ENCODE measurements around the gene FAM76A. TPM values are rescaled to one million over a fixed set of nuclear protein-coding genes. Genes with fewer than 3 reads are reported as not detected.
"Not testable (repeated sequence)": the region's sequence is repeated elsewhere in the genome, so short reads cannot be mapped to it uniquely, and the experiment has no call there.

The FAM76A gene
- polyA plus RNA-seq (2012; ENCODE audit: insufficient read depth, insufficient read length, low read depth) = 4.5 TPM

- peak; percentile 33 for TF ChIP-seq CTCF (IDR thresholded peaks at IDR 0.05; ENCODE audit: low read depth, low read length)
- Histone ChIP-seq H3K36me3 (no peaks in the 10 kb centered on the region), H3K4me1 (no peaks in the 10 kb centered on the region), H3K9me3 (no peaks in the 10 kb centered on the region), H3K27me3 (no peaks in the 10 kb centered on the region), H3K4me3 (ENCODE audit: low read depth, low read length) (peak within 1 kb of the TSS; percentile 72)
- DNase-seq = peak; percentile 95
Observed at GRCh38 chr1:27725374-27726172, at the start of gene FAM76A. Gene FAM76A (plus strand): TSS chr1:27725961. CDS start chr1:27726081, 120 bp downstream.

- no peak for DNase-seq
- Histone ChIP-seq H3K4me3 (ENCODE audit: low read depth, low read length) (no peak overlapping the region), H3K36me3 (no peaks in the 10 kb centered on the region), H3K9me3 (no peaks in the 10 kb centered on the region), H3K4me1 (no peaks in the 10 kb centered on the region), H3K27me3 (no peaks in the 10 kb centered on the region)
- no peak for TF ChIP-seq CTCF (IDR thresholded peaks at IDR 0.05; ENCODE audit: low read depth, low read length)
Observed at GRCh38 chr1:27676410-27676809, 49.4 kb upstream of the FAM76A start.

- Histone ChIP-seq H3K4me3 (ENCODE audit: low read depth, low read length) (no peak overlapping the region), H3K36me3 (no peaks in the 10 kb centered on the region), H3K27me3 (no peaks in the 10 kb centered on the region), H3K9me3 (no peaks in the 10 kb centered on the region), H3K4me1 (no peaks in the 10 kb centered on the region)
- DNase-seq = no peak
- TF ChIP-seq CTCF (IDR thresholded peaks at IDR 0.05; ENCODE audit: low read depth, low read length) = no peak
Observed at GRCh38 chr1:27678747-27679146, 47.0 kb upstream of the FAM76A start.

GRCh38 chr1:27680225-27680791 lies 45.5 kb upstream of the FAM76A start:
- H3K9me3 ChIP-seq; H3K27me3 ChIP-seq; H3K36me3 ChIP-seq; DNase-seq; H3K4me1 ChIP-seq; H3K4me3 ChIP-seq (ENCODE audit: low read depth, low read length): not testable (repeated sequence)

GRCh38 chr1:27681580-27681979 lies 44.2 kb upstream of the FAM76A start:
- not testable (repeated sequence) for H3K4me3 ChIP-seq (ENCODE audit: low read depth, low read length); H3K9me3 ChIP-seq; H3K4me1 ChIP-seq; H3K36me3 ChIP-seq; DNase-seq; H3K27me3 ChIP-seq

GRCh38 chr1:27682351-27682944 lies 43.3 kb upstream of the FAM76A start:
- H3K4me3 ChIP-seq (ENCODE audit: low read depth, low read length) = no peak overlapping the region
- H3K36me3 ChIP-seq = no peaks in the 10 kb centered on the region
- no peaks in the 10 kb centered on the region for H3K9me3 ChIP-seq
- no peak for DNase-seq
- H3K27me3 ChIP-seq = no peaks in the 10 kb centered on the region
- no peaks in the 10 kb centered on the region for H3K4me1 ChIP-seq
- TF ChIP-seq CTCF (IDR thresholded peaks at IDR 0.05; ENCODE audit: low read depth, low read length) = no peak

GRCh38 chr1:27684176-27684575 lies 41.6 kb upstream of the FAM76A start:
- no peaks in the 10 kb centered on the region for H3K4me1 ChIP-seq
- TF ChIP-seq CTCF (IDR thresholded peaks at IDR 0.05; ENCODE audit: low read depth, low read length) = no peak
- no peaks in the 10 kb centered on the region for H3K27me3 ChIP-seq
- DNase-seq = no peak
- H3K36me3 ChIP-seq = no peaks in the 10 kb centered on the region
- no peak overlapping the region for H3K4me3 ChIP-seq (ENCODE audit: low read depth, low read length)
- H3K9me3 ChIP-seq = no peaks in the 10 kb centered on the region
